ENCODE measurements around the gene TP63.

DNA sequence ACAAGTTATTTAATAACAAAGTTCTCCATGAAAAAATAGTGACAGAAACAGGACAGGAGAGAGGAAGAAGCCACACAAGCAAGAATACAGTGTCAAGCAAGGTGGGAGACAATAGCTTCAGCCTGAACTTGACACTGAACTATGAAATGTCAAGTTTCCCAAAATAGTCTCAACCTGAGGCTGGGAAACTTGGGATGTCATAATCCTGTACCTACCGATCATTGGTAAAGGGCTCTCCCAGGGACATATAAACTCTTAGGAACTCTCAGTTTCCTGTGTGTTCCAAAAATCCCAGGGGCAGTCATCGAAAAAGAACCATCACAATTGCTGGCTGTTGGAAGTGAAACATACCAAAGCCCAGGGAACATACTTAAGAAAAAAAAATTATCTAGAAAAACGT lies 277.9 kb downstream of the TP63 start:
- TF ChIP-seq, protein P1, sequence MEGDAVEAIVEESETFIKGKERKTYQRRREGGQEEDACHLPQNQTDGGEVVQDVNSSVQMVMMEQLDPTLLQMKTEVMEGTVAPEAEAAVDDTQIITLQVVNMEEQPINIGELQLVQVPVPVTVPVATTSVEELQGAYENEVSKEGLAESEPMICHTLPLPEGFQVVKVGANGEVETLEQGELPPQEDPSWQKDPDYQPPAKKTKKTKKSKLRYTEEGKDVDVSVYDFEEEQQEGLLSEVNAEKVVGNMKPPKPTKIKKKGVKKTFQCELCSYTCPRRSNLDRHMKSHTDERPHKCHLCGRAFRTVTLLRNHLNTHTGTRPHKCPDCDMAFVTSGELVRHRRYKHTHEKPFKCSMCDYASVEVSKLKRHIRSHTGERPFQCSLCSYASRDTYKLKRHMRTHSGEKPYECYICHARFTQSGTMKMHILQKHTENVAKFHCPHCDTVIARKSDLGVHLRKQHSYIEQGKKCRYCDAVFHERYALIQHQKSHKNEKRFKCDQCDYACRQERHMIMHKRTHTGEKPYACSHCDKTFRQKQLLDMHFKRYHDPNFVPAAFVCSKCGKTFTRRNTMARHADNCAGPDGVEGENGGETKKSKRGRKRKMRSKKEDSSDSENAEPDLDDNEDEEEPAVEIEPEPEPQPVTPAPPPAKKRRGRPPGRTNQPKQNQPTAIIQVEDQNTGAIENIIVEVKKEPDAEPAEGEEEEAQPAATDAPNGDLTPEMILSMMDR (IDR thresholded peaks at IDR 0.05), result no peak
- TF ChIP-seq POLR2A (IDR thresholded peaks at IDR 0.05), result no peak
- no peak for TF ChIP-seq EP300 (IDR thresholded peaks at IDR 0.05)
- TF ChIP-seq POLR2AphosphoS5 (IDR thresholded peaks at IDR 0.05), result no peak

Data from sigmoid colon (tissue), 4 donors.